DMS53 (cell line): ENCODE results near the gene TMEM143.
"Not testable (repeated sequence)": the region's sequence is repeated elsewhere in the genome, so short reads cannot be mapped to it uniquely, and the experiment has no call there.

Experiments
- DNase-seq: peaks from one replicate; lab custom pipeline; 2025; lab: John Stamatoyannopoulos, UW

TMEM143 gene

DNA sequence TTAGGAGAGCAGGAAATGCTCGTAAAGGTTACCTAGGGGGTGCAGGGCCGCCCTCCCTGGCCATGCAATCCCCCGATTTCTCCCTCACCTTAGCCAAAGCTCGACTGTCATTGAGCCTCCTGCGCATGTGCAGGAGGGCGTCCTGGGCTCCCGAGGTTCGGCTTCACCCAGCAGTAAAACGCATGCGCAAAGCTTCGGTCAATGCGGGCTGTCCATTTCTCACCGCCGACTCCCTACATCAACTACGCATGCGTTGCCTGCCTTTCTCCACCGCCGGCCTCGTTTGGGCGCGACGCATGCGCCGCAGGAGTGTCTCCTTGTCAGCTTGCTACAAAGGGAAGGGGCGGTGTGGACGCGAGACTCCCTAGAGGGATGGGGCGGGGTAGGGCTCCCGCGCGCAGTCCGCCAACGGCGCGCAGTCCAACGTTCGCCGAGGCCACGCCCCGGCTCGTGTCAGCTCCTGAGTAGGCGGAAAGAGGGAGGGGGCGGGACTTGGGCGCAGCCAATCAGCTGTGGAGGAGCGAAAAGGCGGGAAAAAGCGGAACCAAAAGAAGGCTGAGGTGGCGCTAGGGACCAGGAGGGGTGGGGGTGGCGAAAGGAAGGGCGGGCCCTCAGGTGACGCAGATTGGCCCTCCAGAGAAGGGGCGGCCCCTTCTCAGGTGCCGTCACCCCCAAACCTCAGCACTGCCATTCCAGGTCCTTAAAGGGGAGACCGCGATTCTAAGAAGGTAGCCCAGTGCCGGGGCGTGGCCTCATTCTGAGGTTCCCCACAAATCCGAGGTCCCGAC, at the start of gene TMEM143, which contains the start of gene SYNGR4:
Gene TMEM143 (minus strand): TSS at position 131 of the 788 bp plus-strand sequence. CDS start 20 bp downstream, at position 111.
Gene SYNGR4 (plus strand): TSS at position 558 of the 788 bp plus-strand sequence. CDS start 1,476 bp downstream, outside the sequence.
- peak; percentile 100 for DNase-seq

DNA sequence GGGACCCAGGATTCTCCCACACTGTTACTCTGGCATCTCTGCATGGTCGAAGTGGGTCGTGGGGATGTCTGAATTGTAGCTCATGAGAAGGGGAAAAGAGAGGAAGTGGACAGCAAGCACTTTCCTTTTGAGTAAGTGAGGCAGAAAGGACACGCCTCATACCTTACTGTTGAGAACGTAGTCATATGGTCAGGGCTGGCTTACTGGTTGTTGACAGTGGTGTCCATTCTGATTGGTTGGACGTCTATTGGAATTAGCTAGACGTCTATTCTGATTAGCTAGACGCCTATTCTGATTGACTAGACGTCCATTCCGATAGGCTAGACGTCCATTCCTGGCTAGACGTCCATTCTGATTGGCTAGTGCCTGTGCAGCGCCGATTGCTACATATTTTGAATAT, 42.1 kb upstream of the TMEM143 start:
- no peak for DNase-seq

GRCh38 chr19:48405010-48405659, 41.4 kb upstream of the TMEM143 start:
- DNase-seq, result no peak

GRCh38 chr19:48403606-48404005, 39.9 kb upstream of the TMEM143 start:
- DNase-seq, result peak; percentile 89

- DNase-seq, result no peak
Measured at GRCh38 chr19:48401287-48401686, 37.5 kb upstream of the TMEM143 start.

DNA sequence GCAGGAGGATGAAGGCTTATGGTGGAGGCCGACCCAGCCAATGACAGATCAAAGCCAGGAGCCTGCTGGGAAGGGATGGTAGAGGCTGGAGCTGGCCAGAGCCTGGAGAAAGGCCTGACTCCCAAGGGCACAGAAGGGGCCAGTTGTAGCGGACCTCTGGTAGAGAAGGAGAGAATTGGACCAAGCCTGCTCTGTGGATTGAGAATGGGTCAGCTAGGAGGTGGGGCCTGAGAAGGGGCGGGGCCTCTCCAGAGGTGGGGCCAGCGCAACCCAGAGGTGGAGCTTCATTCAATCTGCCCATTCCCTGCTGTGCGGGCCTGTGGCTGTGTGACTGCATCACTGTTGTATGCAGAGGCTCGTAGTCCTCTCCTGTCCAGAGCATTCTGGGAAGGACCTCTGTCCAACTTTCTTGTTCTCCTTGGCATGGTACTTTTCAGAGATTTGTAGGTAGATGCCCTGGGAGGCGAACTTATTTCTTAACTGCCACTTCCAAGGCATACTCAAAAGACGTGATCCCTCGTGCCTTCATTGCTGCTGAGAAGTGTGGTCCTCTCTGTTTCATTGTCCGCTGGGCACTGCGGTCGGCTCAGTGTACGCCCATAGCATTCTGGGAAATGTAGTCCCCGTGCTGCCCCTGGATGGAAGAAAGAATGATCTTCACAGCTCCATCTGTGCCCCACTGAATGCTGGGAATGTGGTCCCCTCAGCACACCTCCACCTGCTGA, 36.4 kb upstream of the TMEM143 start:
- peak; percentile 96 for DNase-seq

DNA sequence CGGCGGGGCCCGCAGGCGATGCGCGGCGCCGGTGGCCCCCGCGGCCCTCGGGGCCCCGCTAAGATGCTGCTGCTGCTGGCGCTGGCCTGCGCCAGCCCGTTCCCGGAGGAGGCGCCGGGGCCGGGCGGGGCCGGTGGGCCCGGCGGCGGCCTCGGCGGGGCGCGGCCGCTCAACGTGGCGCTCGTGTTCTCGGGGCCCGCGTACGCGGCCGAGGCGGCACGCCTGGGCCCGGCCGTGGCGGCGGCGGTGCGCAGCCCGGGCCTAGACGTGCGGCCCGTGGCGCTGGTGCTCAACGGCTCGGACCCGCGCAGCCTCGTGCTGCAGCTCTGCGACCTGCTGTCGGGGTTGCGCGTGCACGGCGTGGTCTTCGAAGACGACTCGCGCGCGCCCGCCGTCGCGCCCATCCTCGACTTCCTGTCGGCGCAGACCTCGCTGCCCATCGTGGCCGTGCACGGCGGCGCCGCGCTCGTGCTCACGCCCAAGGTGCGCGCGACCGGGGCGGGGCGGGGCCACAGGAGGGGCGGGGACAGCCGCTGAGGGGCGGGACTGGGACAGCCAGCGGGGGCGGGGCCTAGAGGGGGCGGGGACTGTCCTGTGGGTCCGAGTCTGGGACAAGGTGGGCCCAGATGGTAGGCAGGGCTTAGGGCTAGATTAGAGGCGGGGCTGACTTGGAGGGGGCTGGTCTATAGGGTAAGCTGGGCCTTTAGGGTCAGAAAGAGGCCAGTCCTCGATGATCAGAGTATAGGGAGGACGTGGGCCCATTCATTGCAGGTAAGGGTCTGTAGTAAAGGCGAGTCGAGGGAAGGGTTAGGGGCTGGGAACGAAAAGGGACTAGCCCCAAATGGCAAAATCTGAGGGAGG, 34.9 kb upstream of the TMEM143 start:
- DNase-seq, result peak; percentile 97

- no peak for DNase-seq
Measured at GRCh38 chr19:48398102-48398374, 34.3 kb upstream of the TMEM143 start.

DNA sequence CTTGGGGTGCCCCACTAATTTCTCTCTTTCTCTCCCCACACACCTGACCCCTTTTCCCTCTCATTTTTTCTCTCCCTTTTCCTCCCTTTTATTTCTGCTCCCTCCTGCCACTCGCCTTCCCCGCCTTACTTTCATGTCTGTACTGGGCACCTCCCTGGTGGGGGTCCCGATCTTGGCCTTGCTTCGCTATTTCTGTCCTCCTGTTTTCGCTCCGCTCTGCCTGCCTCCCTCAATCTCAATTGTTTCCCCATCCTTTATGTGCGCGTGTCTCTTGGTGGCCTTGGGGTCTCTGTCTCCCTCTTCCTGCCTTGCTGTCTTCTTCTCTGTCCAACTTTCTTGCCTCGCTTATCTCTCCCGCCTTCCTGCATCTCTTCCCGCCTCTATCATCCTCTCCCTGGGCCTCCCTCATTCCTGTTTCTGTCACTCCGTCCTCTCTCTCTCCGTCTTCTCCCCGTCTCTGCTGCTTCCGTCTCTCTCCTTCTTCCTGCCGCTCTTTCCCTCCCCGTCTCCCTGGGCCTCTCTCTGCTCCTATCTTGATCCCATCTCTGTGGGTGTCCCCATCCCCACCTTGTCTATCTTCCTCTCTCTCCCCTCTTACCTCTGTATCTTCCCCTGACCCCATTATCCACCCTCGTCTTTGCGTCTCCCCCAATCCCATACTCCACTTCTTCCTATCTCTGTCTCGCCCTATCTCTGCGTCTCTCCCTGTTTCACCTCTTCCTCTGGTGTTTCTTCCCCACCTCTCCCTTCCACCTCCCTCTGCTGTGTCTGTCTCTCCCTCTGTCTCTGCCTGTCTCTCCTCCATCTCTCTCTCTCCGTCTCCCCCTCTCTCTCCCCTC, 33.7 kb upstream of the TMEM143 start:
- DNase-seq, result peak; percentile 37

DNA sequence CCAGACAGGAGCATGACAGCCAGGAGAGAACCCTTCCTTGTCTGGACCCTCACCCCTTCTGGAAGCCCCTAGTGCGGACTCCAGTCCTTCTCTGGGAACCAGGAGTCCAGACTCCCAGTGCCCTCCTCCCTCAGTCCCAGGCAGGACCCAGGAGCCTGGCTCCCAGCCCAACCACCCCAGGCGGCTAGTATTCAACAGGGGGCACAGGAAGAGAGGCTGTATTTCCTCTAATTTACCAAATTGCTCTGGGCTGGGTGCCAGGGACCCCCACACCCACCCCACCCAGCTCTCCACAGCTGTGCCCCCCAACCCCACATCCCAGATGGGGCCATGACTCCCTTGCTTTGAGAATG, 33.1 kb upstream of the TMEM143 start:
- no peak for DNase-seq

DNA sequence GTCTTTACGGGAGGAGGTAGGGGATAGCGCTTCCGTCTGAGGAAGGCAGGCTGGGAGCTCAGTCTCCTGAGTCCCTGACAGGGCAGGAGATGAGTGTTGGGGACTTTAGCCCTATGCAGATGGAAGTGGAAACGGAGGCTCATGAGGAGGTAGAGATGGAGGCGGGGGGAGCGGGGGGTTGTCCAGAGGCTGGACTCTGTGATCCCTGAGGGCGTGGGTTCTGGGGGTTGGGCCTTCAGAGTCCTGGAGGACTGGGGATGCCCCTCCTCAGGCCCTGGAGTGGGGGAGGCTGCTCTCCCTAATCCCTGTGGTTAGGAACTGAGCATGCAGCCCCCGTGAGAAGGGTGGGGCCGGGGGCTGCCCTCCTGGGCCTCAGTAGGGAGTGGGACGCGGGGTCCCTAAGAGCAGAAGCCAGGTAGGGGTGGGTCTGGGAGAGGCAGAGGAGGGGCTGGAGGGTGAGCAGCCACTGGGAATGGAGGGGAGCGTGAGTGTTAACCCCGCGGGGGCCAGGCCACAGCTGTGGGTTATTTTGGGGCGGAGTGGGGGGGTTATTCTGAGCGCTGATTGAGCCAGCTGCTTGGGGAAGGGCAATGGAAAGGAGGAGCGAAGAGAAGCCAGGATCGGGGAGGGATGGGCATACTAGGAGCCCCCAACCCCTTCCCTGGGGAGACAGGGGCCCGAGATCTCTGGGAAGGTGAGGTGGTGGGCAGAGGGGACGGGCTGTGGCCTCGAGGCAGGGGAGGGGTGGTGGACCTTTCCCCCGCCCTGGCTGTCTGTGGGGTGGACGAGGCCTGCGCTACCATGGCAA, 32.5 kb upstream of the TMEM143 start:
- no peak for DNase-seq

- no peak for DNase-seq
Measured at GRCh38 chr19:48395499-48395898, 31.8 kb upstream of the TMEM143 start.

DNA sequence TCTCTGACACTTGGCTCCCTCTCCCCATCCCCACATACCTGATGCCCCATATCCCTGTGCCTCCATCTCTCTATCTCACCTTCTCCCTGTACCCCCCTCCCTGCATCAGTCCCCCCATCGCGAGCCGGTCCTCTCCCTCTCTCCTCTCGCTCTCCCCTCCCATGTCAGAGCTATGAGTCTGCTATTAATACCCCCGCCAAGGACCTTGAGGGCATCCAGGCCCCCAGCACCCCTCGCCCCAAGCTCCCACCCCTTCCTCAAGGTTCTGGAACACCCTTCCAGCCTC, 31.4 kb upstream of the TMEM143 start:
- DNase-seq, result peak; percentile 48

DNA sequence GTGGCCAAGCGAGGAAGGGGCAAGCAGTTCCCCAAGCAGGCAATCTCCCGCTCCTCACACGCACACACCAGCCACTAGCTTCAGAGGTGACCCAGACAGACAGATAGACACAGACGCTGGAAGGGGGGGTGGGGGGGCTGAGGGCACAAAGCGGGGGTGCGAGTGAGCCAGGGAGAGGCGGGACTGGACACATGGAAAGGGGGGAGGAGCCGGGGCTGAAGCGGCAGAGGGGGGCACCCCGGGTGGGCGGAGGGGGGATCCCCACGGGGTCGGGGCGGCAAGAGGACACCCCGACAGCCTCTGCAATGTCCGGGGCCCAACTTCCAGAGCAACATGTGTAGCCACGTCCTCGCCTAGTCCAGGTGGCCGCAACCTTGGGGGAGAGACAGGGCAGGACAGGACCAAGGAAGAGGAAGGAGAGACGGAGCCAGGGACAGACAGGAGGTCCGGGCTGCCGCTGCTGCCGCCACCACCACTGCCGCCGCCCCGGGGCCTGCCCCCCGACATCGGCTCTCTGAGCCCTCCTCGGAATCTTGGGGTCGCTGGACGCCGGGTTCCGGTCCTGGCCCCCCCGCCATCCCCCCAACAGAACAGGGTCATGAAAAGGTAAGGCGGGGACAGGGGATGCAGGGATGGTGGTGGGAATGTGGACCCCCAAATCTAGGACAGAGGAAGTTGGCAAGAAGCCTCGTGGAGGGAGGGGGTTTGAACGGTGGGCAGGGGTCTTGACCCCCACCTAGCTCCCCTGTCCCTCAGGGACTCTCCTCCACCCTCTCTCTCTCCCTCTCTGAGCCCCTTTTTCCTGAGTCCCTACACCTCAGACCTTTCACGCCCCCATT, 30.8 kb upstream of the TMEM143 start:
- peak; percentile 73 for DNase-seq

DNA sequence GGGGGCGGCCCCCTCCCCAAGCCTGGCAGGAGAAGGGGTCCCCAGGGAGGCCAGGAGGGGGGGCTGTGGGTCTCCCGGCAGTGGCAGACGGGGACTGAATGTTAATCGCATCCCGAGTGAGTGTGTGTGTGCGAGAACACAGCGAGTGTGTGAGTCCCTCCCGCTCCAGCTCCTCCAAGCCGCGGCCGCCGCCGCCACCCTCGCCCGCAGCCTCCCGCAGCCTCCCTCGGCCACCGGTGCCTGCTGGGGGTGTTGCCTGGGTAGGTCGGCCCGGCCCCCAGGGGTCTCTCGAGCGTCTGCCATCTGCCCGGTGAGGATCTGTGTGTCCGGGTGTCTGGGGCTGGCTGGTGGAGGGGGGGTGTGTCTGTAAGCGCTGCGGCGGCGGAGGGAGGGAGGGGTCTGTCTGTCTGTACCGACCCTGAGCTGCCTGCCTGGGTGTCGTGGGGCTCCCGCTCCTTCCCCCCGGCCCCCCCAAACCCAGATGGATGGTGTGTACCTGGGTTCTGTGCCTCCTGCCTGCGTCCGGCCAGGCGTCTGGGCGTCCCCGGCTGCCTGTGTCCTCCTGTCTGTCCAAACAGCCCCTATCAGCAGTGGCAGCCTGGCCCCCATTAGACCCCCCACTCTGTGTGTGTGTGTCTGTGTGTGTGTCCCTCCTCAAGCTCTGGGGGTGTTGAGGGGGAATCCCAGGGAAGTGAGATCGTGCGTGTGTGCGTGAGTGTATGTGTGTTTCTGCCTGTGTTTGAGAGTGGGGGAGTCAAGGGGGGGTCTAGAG, 30.0 kb upstream of the TMEM143 start, which contains the start of gene GRIN2D:
Gene GRIN2D (plus strand): TSS at position 110 of the 772 bp plus-strand sequence. CDS start 4,725 bp downstream, outside the sequence.
- DNase-seq, result peak; percentile 72

- peak; percentile 62 for DNase-seq
Measured at GRCh38 chr19:48392860-48393558, 29.3 kb upstream of the TMEM143 start.

- DNase-seq, result not testable (repeated sequence)
Measured at GRCh38 chr19:48392006-48392344, 28.2 kb upstream of the TMEM143 start.
